ENCODE results near the gene WDFY3.

The WDFY3 gene, protein sequence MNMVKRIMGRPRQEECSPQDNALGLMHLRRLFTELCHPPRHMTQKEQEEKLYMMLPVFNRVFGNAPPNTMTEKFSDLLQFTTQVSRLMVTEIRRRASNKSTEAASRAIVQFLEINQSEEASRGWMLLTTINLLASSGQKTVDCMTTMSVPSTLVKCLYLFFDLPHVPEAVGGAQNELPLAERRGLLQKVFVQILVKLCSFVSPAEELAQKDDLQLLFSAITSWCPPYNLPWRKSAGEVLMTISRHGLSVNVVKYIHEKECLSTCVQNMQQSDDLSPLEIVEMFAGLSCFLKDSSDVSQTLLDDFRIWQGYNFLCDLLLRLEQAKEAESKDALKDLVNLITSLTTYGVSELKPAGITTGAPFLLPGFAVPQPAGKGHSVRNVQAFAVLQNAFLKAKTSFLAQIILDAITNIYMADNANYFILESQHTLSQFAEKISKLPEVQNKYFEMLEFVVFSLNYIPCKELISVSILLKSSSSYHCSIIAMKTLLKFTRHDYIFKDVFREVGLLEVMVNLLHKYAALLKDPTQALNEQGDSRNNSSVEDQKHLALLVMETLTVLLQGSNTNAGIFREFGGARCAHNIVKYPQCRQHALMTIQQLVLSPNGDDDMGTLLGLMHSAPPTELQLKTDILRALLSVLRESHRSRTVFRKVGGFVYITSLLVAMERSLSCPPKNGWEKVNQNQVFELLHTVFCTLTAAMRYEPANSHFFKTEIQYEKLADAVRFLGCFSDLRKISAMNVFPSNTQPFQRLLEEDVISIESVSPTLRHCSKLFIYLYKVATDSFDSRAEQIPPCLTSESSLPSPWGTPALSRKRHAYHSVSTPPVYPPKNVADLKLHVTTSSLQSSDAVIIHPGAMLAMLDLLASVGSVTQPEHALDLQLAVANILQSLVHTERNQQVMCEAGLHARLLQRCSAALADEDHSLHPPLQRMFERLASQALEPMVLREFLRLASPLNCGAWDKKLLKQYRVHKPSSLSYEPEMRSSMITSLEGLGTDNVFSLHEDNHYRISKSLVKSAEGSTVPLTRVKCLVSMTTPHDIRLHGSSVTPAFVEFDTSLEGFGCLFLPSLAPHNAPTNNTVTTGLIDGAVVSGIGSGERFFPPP (N-terminal part only)

DNA sequence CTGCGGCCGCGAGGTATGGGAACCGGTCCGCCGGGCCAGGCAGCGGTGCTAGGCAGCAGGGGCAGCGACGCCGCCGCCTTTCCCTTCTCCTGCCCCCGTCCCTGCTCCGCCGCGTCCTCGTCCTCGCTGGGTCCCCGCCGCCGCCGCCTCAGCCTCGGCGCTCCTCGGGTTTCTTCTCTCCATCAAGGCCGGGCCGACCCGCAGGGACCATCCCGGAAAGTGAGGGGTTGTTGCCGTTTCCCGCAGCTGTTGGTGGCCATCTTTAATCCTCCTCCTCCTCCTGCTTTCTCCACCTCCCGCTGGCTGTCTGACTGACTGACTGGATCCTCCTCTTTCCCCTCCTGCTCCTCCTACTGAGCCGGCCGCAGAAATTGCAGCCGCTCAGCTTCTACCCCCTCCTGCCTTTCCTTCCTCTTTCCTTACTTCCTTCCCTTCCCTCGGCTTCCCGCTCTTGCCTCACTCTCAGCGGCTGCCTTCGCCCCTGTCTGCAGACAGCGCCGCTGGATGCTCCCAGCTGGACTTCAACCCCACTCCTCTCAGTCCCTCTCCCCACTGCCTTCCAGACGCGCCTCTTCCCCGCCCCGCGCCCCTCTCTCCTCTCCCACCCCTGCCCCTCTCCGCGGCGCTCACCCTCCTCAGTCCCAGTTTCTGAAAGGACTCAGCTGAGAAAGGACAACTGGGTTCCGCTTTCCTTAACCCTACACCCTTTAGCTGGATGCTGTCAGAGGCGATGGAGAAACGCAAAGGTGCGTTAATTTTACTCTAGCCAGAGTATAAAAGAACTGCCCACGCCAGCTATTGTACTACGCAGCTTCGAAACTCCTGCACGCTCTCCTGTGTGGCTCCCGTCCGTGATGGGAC is at the start of gene WDFY3:
TSS of gene WDFY3 (minus strand) at position 309 of the 861 bp plus-strand sequence. CDS start 106,099 bp downstream, outside the sequence.
- DNase-seq (ENCODE audit: low spot score) = peak; percentile 90

GRCh38 chr4:85005865-85006377 is 39.4 kb upstream of the WDFY3 start:
- DNase-seq (ENCODE audit: low spot score) = peak; percentile 36

DNA sequence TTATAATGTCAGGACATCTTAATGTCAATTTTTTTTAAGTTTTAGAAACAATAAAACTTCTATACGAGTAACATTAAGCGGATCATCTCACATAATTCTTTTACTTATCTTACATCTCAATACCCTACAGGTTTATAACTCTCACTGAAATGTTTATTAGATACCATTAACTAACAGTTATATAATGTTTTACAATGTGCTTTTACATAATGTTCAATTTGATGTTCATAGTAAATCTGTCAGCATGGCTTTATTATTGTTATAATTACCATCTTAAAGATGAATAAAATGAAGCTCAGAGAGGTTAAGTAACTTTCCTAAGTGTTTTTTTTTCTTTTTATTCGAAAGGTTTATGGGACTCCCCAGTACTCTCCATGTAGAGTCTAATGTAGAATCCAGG is 33.9 kb upstream of the WDFY3 start:
- no peak for DNase-seq (ENCODE audit: low spot score)

DNA sequence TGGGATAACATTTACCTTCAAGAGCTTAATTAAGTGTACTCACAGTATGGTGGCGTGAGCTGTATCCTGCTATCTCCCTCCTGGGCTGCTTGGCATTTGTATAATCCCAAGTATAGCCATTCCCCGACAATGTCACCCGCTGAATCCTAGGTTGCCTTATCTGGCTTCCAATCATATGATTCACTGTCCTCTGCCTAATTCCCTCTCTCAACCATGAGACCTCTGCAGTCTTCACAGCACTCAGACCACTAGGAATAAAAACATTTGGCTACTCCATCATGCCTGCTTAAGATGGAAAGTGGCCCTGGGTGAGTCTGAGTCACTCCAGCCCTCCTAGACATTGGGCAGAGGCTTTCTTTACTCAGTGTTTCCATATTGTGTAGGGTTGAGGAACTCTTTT is 28.9 kb upstream of the WDFY3 start:
- no peak for DNase-seq (ENCODE audit: low spot score)

DNA sequence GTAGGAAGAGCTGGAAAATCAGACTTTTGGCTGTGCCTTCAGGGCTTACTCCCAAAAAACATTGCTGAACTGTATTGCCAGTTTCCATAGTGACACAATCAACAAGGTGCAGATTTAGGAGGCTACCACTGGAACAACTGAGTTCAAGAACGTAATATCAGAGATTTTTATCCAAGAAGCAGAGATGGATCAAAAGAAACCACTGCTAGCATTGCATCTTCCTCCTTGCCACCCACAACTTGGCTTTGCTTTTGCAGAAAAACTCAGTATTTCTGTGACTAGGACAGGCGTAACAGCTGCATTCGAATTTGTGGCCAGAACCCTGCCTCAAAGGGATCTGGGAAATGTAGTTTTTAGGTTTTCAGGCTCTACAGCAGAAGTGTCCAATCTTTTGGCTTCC is 27.8 kb upstream of the WDFY3 start:
- no peak for DNase-seq (ENCODE audit: low spot score)

DNA sequence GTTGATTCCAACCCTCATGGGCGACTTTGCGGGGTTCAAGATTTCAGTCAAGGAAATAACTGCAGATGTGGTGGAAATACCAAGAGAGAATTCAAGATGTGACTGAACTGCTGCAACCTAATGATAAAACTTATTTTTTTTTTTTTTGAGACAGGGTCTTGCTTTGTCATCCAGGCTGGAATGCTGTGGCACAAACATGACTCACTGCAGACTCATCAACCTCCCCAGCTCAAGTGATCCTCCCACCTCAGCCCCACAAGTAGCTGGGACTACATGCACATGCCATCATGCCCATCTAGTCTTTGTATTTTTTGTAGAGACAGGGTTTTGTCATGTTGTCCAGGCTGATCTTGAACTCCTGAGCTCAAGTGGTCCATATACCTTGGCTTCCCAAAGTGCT is 19.5 kb upstream of the WDFY3 start:
- DNase-seq (ENCODE audit: low spot score) = no peak

GRCh38 chr4:84977396-84977795 is 10.9 kb upstream of the WDFY3 start:
- DNase-seq (ENCODE audit: low spot score) = no peak

- DNase-seq (ENCODE audit: low spot score) = no peak
Observed at GRCh38 chr4:84973856-84974255, 7.4 kb upstream of the WDFY3 start.

DNA sequence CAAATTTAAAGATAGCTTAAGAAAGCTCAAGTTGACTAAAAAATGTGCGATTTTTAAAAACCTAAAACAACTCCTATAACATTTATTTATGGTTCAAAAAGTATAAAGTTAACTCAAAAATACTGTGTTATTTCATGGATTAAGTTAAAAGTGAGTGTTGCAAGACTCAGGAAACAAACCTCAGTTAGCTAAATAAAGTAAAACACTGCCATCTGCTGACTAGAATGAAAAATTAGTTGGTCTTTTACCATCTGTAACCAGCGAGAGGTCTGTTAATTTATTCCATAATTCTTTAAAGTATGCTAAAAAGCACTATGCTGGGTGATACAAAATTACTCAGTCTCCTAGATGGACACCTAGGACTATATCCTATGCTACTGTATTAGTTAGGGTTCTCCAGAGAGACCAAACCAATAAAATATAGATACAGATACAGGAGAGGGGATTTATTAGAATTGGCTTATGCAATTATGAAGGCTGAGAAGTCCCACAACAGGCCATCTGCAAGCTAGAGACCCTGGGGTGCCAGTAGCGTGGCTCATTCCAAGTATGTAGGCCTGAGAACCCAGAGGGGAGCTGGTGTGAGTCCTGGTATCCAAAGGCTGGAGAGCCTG is 4.9 kb upstream of the WDFY3 start:
- DNase-seq (ENCODE audit: low spot score) = peak; percentile 21

GRCh38 chr4:84968925-84969324 is 2.4 kb upstream of the WDFY3 start:
- no peak for DNase-seq (ENCODE audit: low spot score)

- DNase-seq (ENCODE audit: low spot score) = peak; percentile 9
Observed at GRCh38 chr4:84967243-84967690, 777 bp upstream of the WDFY3 start.

DNA sequence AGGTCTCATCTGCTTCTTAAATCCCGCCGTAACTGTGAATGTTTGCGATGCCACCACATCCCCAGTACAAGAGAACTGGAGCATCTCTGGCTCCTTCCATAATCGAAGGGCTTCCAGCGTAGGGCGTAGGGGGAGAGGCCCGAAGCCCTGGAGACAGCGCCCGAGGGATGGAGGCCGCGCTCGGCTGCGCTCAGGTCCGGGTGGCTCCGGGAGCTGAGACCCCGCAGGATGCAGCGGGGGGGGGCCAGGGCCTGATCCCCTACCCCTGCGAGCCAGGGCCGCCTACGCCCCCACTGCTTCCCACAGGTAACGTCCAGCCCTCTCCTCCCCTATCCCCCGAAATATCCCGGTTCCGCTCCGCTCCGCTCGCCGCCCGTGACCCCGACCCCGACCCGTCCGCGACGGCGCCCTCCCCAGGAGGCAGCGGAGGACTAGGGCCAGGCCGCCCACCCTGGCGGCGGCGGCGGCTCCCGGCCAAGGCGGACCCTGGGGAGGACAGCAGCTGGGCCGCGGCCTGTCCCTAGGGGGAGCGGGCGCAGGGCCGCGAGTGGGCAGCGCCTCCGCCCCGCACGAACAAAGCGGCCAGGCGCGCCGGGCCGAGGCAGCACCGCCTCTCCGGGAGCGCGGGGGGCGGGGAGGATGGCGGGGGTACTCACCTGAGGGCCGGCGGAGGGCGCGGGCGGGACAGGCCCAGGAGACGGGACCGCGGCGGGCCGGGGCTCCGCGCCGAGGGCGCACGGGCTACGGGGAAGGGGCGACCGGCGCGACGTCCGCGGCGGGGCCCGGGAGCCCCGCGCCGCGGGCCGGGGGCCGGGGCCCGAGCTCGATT is 723 bp downstream of the WDFY3 start:
- peak; percentile 54 for DNase-seq (ENCODE audit: low spot score)

GRCh38 chr4:84964995-84965552 is 1.4 kb downstream of the WDFY3 start:
- no peak for DNase-seq (ENCODE audit: low spot score)

GRCh38 chr4:84962102-84962501 is 4.4 kb downstream of the WDFY3 start:
- DNase-seq (ENCODE audit: low spot score) = no peak

GRCh38 chr4:84958434-84958833 is 8.1 kb downstream of the WDFY3 start:
- DNase-seq (ENCODE audit: low spot score) = no peak

GRCh38 chr4:84957514-84958420 is 8.7 kb downstream of the WDFY3 start:
- DNase-seq (ENCODE audit: low spot score) = no peak

DNA sequence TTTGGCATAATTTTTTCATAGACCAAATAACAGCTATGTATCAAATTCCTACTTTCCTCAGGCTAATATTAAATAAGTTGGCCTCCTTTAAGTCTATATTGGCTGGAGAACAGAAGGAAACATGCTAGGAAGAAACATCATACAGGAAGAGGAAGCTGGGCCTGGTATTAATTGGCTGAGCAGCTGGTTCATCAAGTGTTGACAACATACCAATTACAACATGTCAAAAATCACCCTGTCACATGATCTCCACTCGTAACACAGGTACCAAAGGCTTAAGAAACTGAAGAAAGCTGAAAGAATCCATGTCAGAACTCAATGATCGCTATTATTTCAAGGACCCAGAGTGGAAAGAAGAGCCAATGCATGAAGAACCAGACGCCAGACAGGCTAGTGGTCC is 10.5 kb downstream of the WDFY3 start:
- no peak for DNase-seq (ENCODE audit: low spot score)

- DNase-seq (ENCODE audit: low spot score) = no peak
Observed at GRCh38 chr4:84954982-84955567, 11.4 kb downstream of the WDFY3 start.
